Renal pelvis (tissue), 4 donors: ENCODE data around the gene NTRK1. TPM values are rescaled to one million over a fixed set of nuclear protein-coding genes. Genes with fewer than 3 reads are reported as not detected.
A peak's percentile ranks its signal among the peaks of the same experiment; 100 is the strongest.

Experiments
- DNase-seq: peaks from one replicate; pipeline ENCODE4 v3.0.0-alpha.2; 2013
- polyA plus RNA-seq, 3 donors: library from polyadenylated mRNA; unstranded; fragments of 120-200 nt; gene quantifications; one replicate each; pipeline ENCODE4 v1.2.1, GENCODE V29; 2013; ENCODE audit not compliant: insufficient read length in 3 of 3

The NTRK1 gene
- polyA plus RNA-seq, 3 donors, result 1.3 to 2.0 (median 1.3) TPM

- no peak for DNase-seq
Observed at GRCh38 chr1:156836892-156837291, 23.8 kb upstream of the NTRK1 start.

- no peak for DNase-seq
Observed at GRCh38 chr1:156838972-156839371, 21.7 kb upstream of the NTRK1 start.

GRCh38 chr1:156839426-156840109 is 21.1 kb upstream of the NTRK1 start:
- DNase-seq, result no peak

GRCh38 chr1:156840186-156840897 is 20.3 kb upstream of the NTRK1 start:
- no peak for DNase-seq

- DNase-seq, result no peak
Observed at GRCh38 chr1:156840898-156841279, 19.8 kb upstream of the NTRK1 start.

- peak; percentile 49 for DNase-seq
Observed at GRCh38 chr1:156841295-156841855, 19.3 kb upstream of the NTRK1 start.

GRCh38 chr1:156842618-156843300 is 17.9 kb upstream of the NTRK1 start:
- no peak for DNase-seq

GRCh38 chr1:156844102-156844501 is 16.6 kb upstream of the NTRK1 start:
- DNase-seq, result no peak

- DNase-seq, result no peak
Observed at GRCh38 chr1:156844638-156845037, 16.0 kb upstream of the NTRK1 start.

GRCh38 chr1:156845055-156845952 is 15.4 kb upstream of the NTRK1 start:
- DNase-seq, result no peak

- no peak for DNase-seq
Observed at GRCh38 chr1:156845953-156846545, 14.6 kb upstream of the NTRK1 start.

- no peak for DNase-seq
Observed at GRCh38 chr1:156846643-156847042, 14.0 kb upstream of the NTRK1 start.

- no peak for DNase-seq
Observed at GRCh38 chr1:156847591-156848460, 12.8 kb upstream of the NTRK1 start.

GRCh38 chr1:156848461-156849150 is 12.1 kb upstream of the NTRK1 start:
- DNase-seq, result no peak

- no peak for DNase-seq
Observed at GRCh38 chr1:156849151-156849496, 11.5 kb upstream of the NTRK1 start.

- DNase-seq, result no peak
Observed at GRCh38 chr1:156851779-156852417, 8.8 kb upstream of the NTRK1 start.

- peak; percentile 79 for DNase-seq
Observed at GRCh38 chr1:156852418-156852874, 8.2 kb upstream of the NTRK1 start.

GRCh38 chr1:156853761-156854160 is 6.9 kb upstream of the NTRK1 start:
- no peak for DNase-seq

- DNase-seq, result no peak
Observed at GRCh38 chr1:156854634-156855033, 6.0 kb upstream of the NTRK1 start.
